Left ventricle myocardium inferior (tissue), 1 donor: ENCODE data around the gene CHRNA1. TPM values are rescaled to one million over a fixed set of nuclear protein-coding genes. Genes with fewer than 3 reads are reported as not detected.
A peak's percentile ranks its signal among the peaks of the same experiment; 100 is the strongest.

ENCODE experiments used
- DNase-seq: peaks from one replicate; pipeline ENCODE4 v3.0.0-alpha.2; 2020
- H3K27ac ChIP-seq: fragments of 200-600 bp; replicated peaks from 2 replicates; pipeline ENCODE4 v1.8.0; 2021
- H3K27me3 ChIP-seq: fragments of 200-600 bp; 2 replicates; pipeline ENCODE4 v1.8.0; 2021; ENCODE audit warnings: low read depth
- H3K36me3 ChIP-seq: fragments of 200-600 bp; 2 replicates; pipeline ENCODE4 v1.8.0; 2021
- H3K4me1 ChIP-seq: fragments of 200-600 bp; 2 replicates; pipeline ENCODE4 v1.8.0; 2021
- H3K4me3 ChIP-seq: fragments of 200-600 bp; 2 replicates; pipeline ENCODE4 v1.8.0; 2021; ENCODE audit warnings: mild to moderate bottlenecking, moderate library complexity
- H3K9me3 ChIP-seq: fragments of 200-600 bp; replicated peaks from 2 replicates; pipeline ENCODE4 v1.8.0; 2021
- CTCF ChIP-seq: fragments of 200-600 bp; IDR thresholded peaks from 2 replicates; pipeline ENCODE4 v1.8.0; 2021; ENCODE audit warnings: antibody characterized with exemption, mild to moderate bottlenecking, borderline replicate concordance
- intact Hi-C: fragments of 100-400 bp; cut with micrococcal nuclease; formaldehyde crosslinking; loops from one replicate; pipeline ENCODE4 v1.11.0; 2022
- total RNA-seq: library from RNA; stranded (reverse); fragmentation: NEBNext Ultra II Directional; extraction: Animal tissue kit (Norgen Biotek cat#: 25700); gene quantifications from one replicate; pipeline ENCODE4 v1.2.1, GENCODE V29; 2021
- donor health status: DM: no; HTN: yes; CAD: no; lungs with severe emphysema.

Gene CHRNA1
- total RNA-seq, 1 donor from 2014 or later = 0.33 TPM

GRCh38 chr2:174774886-174775285 is 10.6 kb upstream of the CHRNA1 start:
- no peak for DNase-seq
- peaks cover 22% of the 10 kb centered on the region for H3K4me1 ChIP-seq
- H3K27me3 ChIP-seq = no peaks in the 10 kb centered on the region
- TF ChIP-seq CTCF = no peak
- no peaks in the 10 kb centered on the region for H3K9me3 ChIP-seq
- no peak overlapping the region for H3K4me3 ChIP-seq
- no peak overlapping the region for H3K27ac ChIP-seq
- no peaks in the 10 kb centered on the region for H3K36me3 ChIP-seq
- intact Hi-C loops = loop anchor here (5.0 kb wide), 1 partner anchor 212 kb away; no protein-coding TSS in a partner anchor

GRCh38 chr2:174773215-174773614 is 8.9 kb upstream of the CHRNA1 start:
- Histone ChIP-seq H3K4me1 (peaks cover 14% of the 10 kb centered on the region), H3K4me3 (no peak overlapping the region), H3K27ac (no peak overlapping the region), H3K27me3 (no peaks in the 10 kb centered on the region), H3K36me3 (no peaks in the 10 kb centered on the region), H3K9me3 (no peaks in the 10 kb centered on the region)
- intact Hi-C loops = loop anchor here (5.0 kb wide), 1 partner anchor 214 kb away; no protein-coding TSS in a partner anchor
- no peak for TF ChIP-seq CTCF
- no peak for DNase-seq

- Histone ChIP-seq H3K4me3 (peak overlapping the region; percentile 37), H3K27ac (no peak overlapping the region), H3K9me3 (no peaks in the 10 kb centered on the region), H3K4me1 (peaks cover 13% of the 10 kb centered on the region), H3K36me3 (no peaks in the 10 kb centered on the region), H3K27me3 (no peaks in the 10 kb centered on the region)
- intact Hi-C loops = loop anchor here (5.0 kb wide), 1 partner anchor 215 kb away; no protein-coding TSS in a partner anchor
- no peak for DNase-seq
- TF ChIP-seq CTCF = no peak
Observed at GRCh38 chr2:174772472-174772801, 8.2 kb upstream of the CHRNA1 start.

- intact Hi-C loops = loop anchor here (5.0 kb wide), 1 partner anchor 215 kb away; no protein-coding TSS in a partner anchor
- H3K36me3 ChIP-seq = no peaks in the 10 kb centered on the region
- H3K27me3 ChIP-seq = no peaks in the 10 kb centered on the region
- H3K27ac ChIP-seq = no peak overlapping the region
- TF ChIP-seq CTCF = peak; percentile 91
- H3K4me1 ChIP-seq = peaks cover 13% of the 10 kb centered on the region
- H3K9me3 ChIP-seq = no peaks in the 10 kb centered on the region
- H3K4me3 ChIP-seq = peak overlapping the region; percentile 37
- DNase-seq = peak; percentile 77
Observed at GRCh38 chr2:174771631-174772471, 7.6 kb upstream of the CHRNA1 start.

- Histone ChIP-seq H3K27ac (no peak overlapping the region), H3K27me3 (no peaks in the 10 kb centered on the region), H3K9me3 (no peaks in the 10 kb centered on the region), H3K4me3 (no peak overlapping the region), H3K36me3 (no peaks in the 10 kb centered on the region), H3K4me1 (peaks cover 13% of the 10 kb centered on the region)
- no peak for TF ChIP-seq CTCF
- intact Hi-C loops = loop anchor here (5.0 kb wide), 1 partner anchor 216 kb away; no protein-coding TSS in a partner anchor
- DNase-seq = no peak
Observed at GRCh38 chr2:174771136-174771535, 6.9 kb upstream of the CHRNA1 start.
